Mesendoderm (in vitro differentiated cells): ENCODE results near the gene PRR18.

ENCODE experiments used
- DNase-seq: peaks from one replicate; pipeline ENCODE4 v3.0.0; 2013
- H2AK5ac ChIP-seq: 2 replicates; pipeline ENCODE4 v1.6.1; 2013; ENCODE audit warnings: low read length, inconsistent platforms
- H2BK120ac ChIP-seq: 2 replicates; pipeline ENCODE4 v1.6.1; 2013; ENCODE audit warnings: low read depth, mild to moderate bottlenecking, low read length, moderate library complexity, mixed read lengths
- H2BK15ac ChIP-seq: replicated peaks from 2 replicates; pipeline ENCODE4 v1.6.1; 2013; ENCODE audit warnings: low read depth, mild to moderate bottlenecking, moderate library complexity
- H2BK5ac ChIP-seq: 2 replicates; pipeline ENCODE4 v1.6.1; 2013; ENCODE audit warnings: low read length, inconsistent platforms
- H3K18ac ChIP-seq: 2 replicates; pipeline ENCODE4 v1.6.1; 2013; ENCODE audit warnings: mild to moderate bottlenecking, low read length, mixed read lengths
- H3K23ac ChIP-seq: one replicate; pipeline ENCODE4 v1.6.1; 2013; ENCODE audit warnings: low read length
- H3K27ac ChIP-seq: 2 replicates; pipeline ENCODE4 v1.5.1; 2013; ENCODE audit warnings: low read depth, mild to moderate bottlenecking, inconsistent platforms, low read length, moderate library complexity
- H3K27me3 ChIP-seq: 2 replicates; pipeline ENCODE4 v1.6.1; 2013; ENCODE audit warnings: low read length, control low read depth, mild to moderate bottlenecking, inconsistent platforms; ENCODE audit not compliant: insufficient read depth, poor library complexity
- H3K36me3 ChIP-seq: 2 replicates; pipeline ENCODE4 v1.6.1; 2013; ENCODE audit warnings: low read length, inconsistent platforms; ENCODE audit not compliant: control insufficient read depth, insufficient read depth
- H3K4ac ChIP-seq: one replicate; pipeline ENCODE4 v1.6.1; 2013; ENCODE audit warnings: low read depth, mild to moderate bottlenecking, low read length, moderate library complexity
- H3K4me1 ChIP-seq: 2 replicates; pipeline ENCODE4 v1.6.1; 2013; ENCODE audit warnings: low read depth, low read length, inconsistent platforms; ENCODE audit not compliant: control insufficient read depth
- H3K4me2 ChIP-seq: 2 replicates; pipeline ENCODE4 v1.6.1; 2013; ENCODE audit warnings: low read length
- H3K4me3 ChIP-seq: 2 replicates; pipeline ENCODE4 v1.5.1; 2013; ENCODE audit warnings: mild to moderate bottlenecking, low read length
- H3K56ac ChIP-seq: one replicate; pipeline ENCODE4 v1.6.1; 2013; ENCODE audit warnings: low read length
- H3K79me1 ChIP-seq: 2 replicates; pipeline ENCODE4 v1.6.1; 2013; ENCODE audit warnings: low read length, inconsistent platforms
- H3K79me2 ChIP-seq: 2 replicates; pipeline ENCODE4 v1.6.1; 2013; ENCODE audit warnings: mild to moderate bottlenecking, low read length; ENCODE audit not compliant: control insufficient read depth, insufficient read depth
- H3K9ac ChIP-seq: 2 replicates; pipeline ENCODE4 v1.6.1; 2013; ENCODE audit warnings: low read length, inconsistent platforms
- H4K5ac ChIP-seq: one replicate; pipeline ENCODE4 v1.6.1; 2013; ENCODE audit warnings: low read length
- H4K8ac ChIP-seq: one replicate; pipeline ENCODE4 v1.6.1; 2013; ENCODE audit warnings: low read depth, mild to moderate bottlenecking, control low read depth, low read length, moderate library complexity
- WGBS: extraction: QIAGEN DNeasy Blood & Tissue Kit; methylation state at CpG from one replicate; pipeline ENCODE4 v1.1.7; 2013; ENCODE audit warnings: low lambda C conversion rate, missing lambda C conversion rate; ENCODE audit not compliant: insufficient coverage; ENCODE audit errors: extremely low coverage; 5-methylcytosine and 5-hydroxymethylcytosine counted together

Gene PRR18

GRCh38 chr6:166318649-166319600 lies 10.7 kb upstream of the PRR18 start:
- H3K4me3 ChIP-seq: no peak overlapping the region
- H3K79me1 ChIP-seq: peaks cover 2% of the 10 kb centered on the region
- H4K5ac ChIP-seq: no peak overlapping the region
- no peaks in the 10 kb centered on the region for H3K36me3 ChIP-seq
- no peak overlapping the region for H3K27ac ChIP-seq
- DNase-seq: peak; percentile 63
- H3K56ac ChIP-seq: no peak overlapping the region
- no peak overlapping the region for H3K23ac ChIP-seq
- no peak overlapping the region for H2BK5ac ChIP-seq
- H4K8ac ChIP-seq: no peak overlapping the region
- no peak overlapping the region for H3K9ac ChIP-seq
- peaks cover under 1% of the 10 kb centered on the region for H3K79me2 ChIP-seq
- H2AK5ac ChIP-seq: no peak overlapping the region
- no peak overlapping the region for H3K18ac ChIP-seq
- WGBS: no CpG with 5 or more reads among the region's 18 CpGs
- peaks cover 1% of the 10 kb centered on the region for H3K4me1 ChIP-seq
- H3K27me3 ChIP-seq: no peaks in the 10 kb centered on the region
- H2BK15ac ChIP-seq: no peak overlapping the region
- no peak overlapping the region for H3K4me2 ChIP-seq
- no peak overlapping the region for H3K4ac ChIP-seq
- H2BK120ac ChIP-seq: no peak overlapping the region

- Histone ChIP-seq H3K27me3 (no peaks in the 10 kb centered on the region), H4K8ac (no peak overlapping the region), H3K79me2 (no peaks in the 10 kb centered on the region), H3K4ac (no peak overlapping the region), H3K18ac (no peak overlapping the region), H3K79me1 (no peaks in the 10 kb centered on the region), H2BK5ac (no peak overlapping the region), H3K9ac (no peak overlapping the region), H3K56ac (no peak overlapping the region), H3K4me1 (no peaks in the 10 kb centered on the region), H3K23ac (no peak overlapping the region), H2BK120ac (no peak overlapping the region), H3K4me3 (no peak overlapping the region), H4K5ac (no peak overlapping the region), H2AK5ac (no peak overlapping the region), H3K4me2 (no peak overlapping the region), H3K27ac (no peak overlapping the region), H3K36me3 (no peaks in the 10 kb centered on the region), H2BK15ac (no peak overlapping the region)
- no CpG with 5 or more reads among the region's 14 CpGs for whole genome bisulfite sequencing
- no peak for DNase-seq
Measured at GRCh38 chr6:166318227-166318626, 10.0 kb upstream of the PRR18 start.

- no peak overlapping the region for H3K56ac ChIP-seq
- H3K27ac ChIP-seq: no peak overlapping the region
- no peaks in the 10 kb centered on the region for H3K4me1 ChIP-seq
- no peak overlapping the region for H2BK15ac ChIP-seq
- no peak for DNase-seq
- WGBS: no CpG with 5 or more reads among the region's 19 CpGs
- no peak overlapping the region for H3K4ac ChIP-seq
- no peak overlapping the region for H4K8ac ChIP-seq
- H3K27me3 ChIP-seq: no peaks in the 10 kb centered on the region
- no peak overlapping the region for H2BK120ac ChIP-seq
- H3K4me2 ChIP-seq: no peak overlapping the region
- H3K9ac ChIP-seq: no peak overlapping the region
- no peaks in the 10 kb centered on the region for H3K79me2 ChIP-seq
- H3K79me1 ChIP-seq: no peaks in the 10 kb centered on the region
- H4K5ac ChIP-seq: no peak overlapping the region
- no peak overlapping the region for H3K4me3 ChIP-seq
- no peaks in the 10 kb centered on the region for H3K36me3 ChIP-seq
- no peak overlapping the region for H2BK5ac ChIP-seq
- H3K18ac ChIP-seq: no peak overlapping the region
- no peak overlapping the region for H2AK5ac ChIP-seq
- no peak overlapping the region for H3K23ac ChIP-seq
Measured at GRCh38 chr6:166317261-166318212, 9.3 kb upstream of the PRR18 start.

GRCh38 chr6:166315436-166315835 lies 7.2 kb upstream of the PRR18 start:
- H4K5ac ChIP-seq: no peak overlapping the region
- no peak for DNase-seq
- no peak overlapping the region for H2BK15ac ChIP-seq
- H3K27me3 ChIP-seq: no peaks in the 10 kb centered on the region
- H3K9ac ChIP-seq: no peak overlapping the region
- H3K4me2 ChIP-seq: no peak overlapping the region
- H3K36me3 ChIP-seq: no peaks in the 10 kb centered on the region
- H3K18ac ChIP-seq: no peak overlapping the region
- no peaks in the 10 kb centered on the region for H3K79me1 ChIP-seq
- no peak overlapping the region for H2BK120ac ChIP-seq
- no CpG with 5 or more reads among the region's 11 CpGs for WGBS
- no peak overlapping the region for H2AK5ac ChIP-seq
- H3K79me2 ChIP-seq: no peaks in the 10 kb centered on the region
- H3K4me1 ChIP-seq: no peaks in the 10 kb centered on the region
- no peak overlapping the region for H3K4me3 ChIP-seq
- no peak overlapping the region for H3K4ac ChIP-seq
- no peak overlapping the region for H3K56ac ChIP-seq
- H3K23ac ChIP-seq: no peak overlapping the region
- H2BK5ac ChIP-seq: no peak overlapping the region
- H3K27ac ChIP-seq: no peak overlapping the region
- no peak overlapping the region for H4K8ac ChIP-seq

- H3K23ac ChIP-seq: no peak overlapping the region
- H2BK15ac ChIP-seq: no peak overlapping the region
- no peaks in the 10 kb centered on the region for H3K4me1 ChIP-seq
- H2BK5ac ChIP-seq: no peak overlapping the region
- H3K79me1 ChIP-seq: no peaks in the 10 kb centered on the region
- no peak for DNase-seq
- no peak overlapping the region for H4K5ac ChIP-seq
- H3K9ac ChIP-seq: no peak overlapping the region
- H3K36me3 ChIP-seq: no peaks in the 10 kb centered on the region
- peak overlapping the region; percentile 45 for H3K27ac ChIP-seq
- H2AK5ac ChIP-seq: no peak overlapping the region
- H3K56ac ChIP-seq: peak overlapping the region; percentile 35
- no peaks in the 10 kb centered on the region for H3K79me2 ChIP-seq
- H3K4ac ChIP-seq: no peak overlapping the region
- H3K4me3 ChIP-seq: no peak overlapping the region
- peaks cover 2% of the 10 kb centered on the region for H3K27me3 ChIP-seq
- H3K4me2 ChIP-seq: no peak overlapping the region
- H4K8ac ChIP-seq: no peak overlapping the region
- no peak overlapping the region for H2BK120ac ChIP-seq
- no CpG with 5 or more reads among the region's 9 CpGs for WGBS
- no peak overlapping the region for H3K18ac ChIP-seq
Measured at GRCh38 chr6:166314454-166314853, 6.3 kb upstream of the PRR18 start.
